HepG2 (cell line): ENCODE data around the gene CTF1. TPM values are rescaled to one million over a fixed set of nuclear protein-coding genes. Genes with fewer than 3 reads are reported as not detected.
A peak's percentile ranks its signal among the peaks of the same experiment; 100 is the strongest.

ENCODE experiments used
- DR1 ChIP-seq: sonication (generic); formaldehyde crosslinking; IDR thresholded peaks from 2 replicates; pipeline ENCODE4 v1.8.0; 2021; ENCODE audit warnings: mild to moderate bottlenecking, missing genetic modification reagents, inconsistent platforms
- EP300 ChIP-seq, 3 experiments: sonication (generic) in 1 of 3; formaldehyde crosslinking in 1 of 3; IDR thresholded peaks; 2 replicates each; pipeline versions ENCODE4 v1.5.1 to v1.6.1; 2011 to 2020; ENCODE audit warnings: low read depth in 2 of 3, low read length in 2 of 3, borderline replicate concordance in 1 of 3, improper control_type of control experiment in 1 of 3, mild to moderate bottlenecking in 1 of 3, missing genetic modification reagents in 1 of 3, moderate library complexity in 1 of 3
- FOXP1 ChIP-seq, 2 experiments: fragments of 450-650 bp in 1 of 2; IDR thresholded peaks; 2 replicates each; pipeline ENCODE4 v1.6.1; 2017 to 2018; ENCODE audit warnings: antibody characterized with exemption in 1 of 2
- HNRNPK ChIP-seq: fragments of 200-400 bp; formaldehyde crosslinking; IDR thresholded peaks from 2 replicates; pipeline ENCODE4 v1.6.1; 2018; ENCODE audit warnings: low read length, low read depth, moderate library complexity, mild to moderate bottlenecking; ENCODE audit not compliant: poor library complexity, severe bottlenecking
- MED1 ChIP-seq: sonication (generic); formaldehyde crosslinking; IDR thresholded peaks from 2 replicates; pipeline ENCODE4 v1.4.0; 2020; ENCODE audit warnings: missing genetic modification reagents
- NCOA1 ChIP-seq: sonication (generic); formaldehyde crosslinking; IDR thresholded peaks from 2 replicates; pipeline ENCODE4 v1.9.0; 2021; ENCODE audit warnings: missing genetic modification reagents
- PAF1 ChIP-seq: IDR thresholded peaks from 2 replicates; pipeline ENCODE4 v1.6.1; 2016; ENCODE audit warnings: missing genetic modification reagents, missing compliant biosample characterization
- RCOR2 ChIP-seq: IDR thresholded peaks from 2 replicates; pipeline ENCODE4 v1.6.1; 2016; ENCODE audit warnings: missing biosample characterization, missing genetic modification reagents
- SALL2 ChIP-seq: sonication (generic); formaldehyde crosslinking; IDR thresholded peaks from 2 replicates; pipeline ENCODE4 v1.8.1; 2023; ENCODE audit warnings: mild to moderate bottlenecking, missing genetic modification reagents, inconsistent platforms
- SIX1 ChIP-seq: sonication (generic); formaldehyde crosslinking; IDR thresholded peaks from 2 replicates; pipeline ENCODE4 v1.4.0; 2020; ENCODE audit warnings: missing genetic modification reagents, borderline replicate concordance
- TP53 ChIP-seq: sonication (generic); formaldehyde crosslinking; conservative IDR thresholded peaks from 2 replicates; pipeline ENCODE4 v1.4.0; 2020; ENCODE audit warnings: missing genetic modification reagents
- ZNF121 ChIP-seq: sonication (generic); formaldehyde crosslinking; IDR thresholded peaks from 2 replicates; pipeline ENCODE4 v1.5.0; 2020; ENCODE audit warnings: mild to moderate bottlenecking, missing genetic modification reagents
- ZNF124 ChIP-seq: sonication (generic); formaldehyde crosslinking; IDR thresholded peaks from 2 replicates; pipeline ENCODE4 v1.4.0; 2020; ENCODE audit warnings: missing genetic modification reagents
- ZNF3 ChIP-seq: IDR thresholded peaks from 2 replicates; pipeline ENCODE4 v1.7.0; 2017; ENCODE audit warnings: inconsistent platforms
- ZNF382 ChIP-seq: sonication (generic); formaldehyde crosslinking; IDR thresholded peaks from 2 replicates; pipeline ENCODE4 v1.5.0; 2020; ENCODE audit warnings: missing genetic modification reagents, mild to moderate bottlenecking, borderline replicate concordance
- ZNF460 ChIP-seq: sonication (generic); formaldehyde crosslinking; IDR thresholded peaks from 2 replicates; pipeline ENCODE4 v1.5.1; 2020; ENCODE audit warnings: missing genetic modification reagents, mild to moderate bottlenecking, borderline replicate concordance
- ZNF652 ChIP-seq: IDR thresholded peaks from 2 replicates; pipeline ENCODE4 v1.6.1; 2016; ENCODE audit warnings: low read depth, borderline replicate concordance
- polyA plus RNA-seq, 8 experiments: library from polyadenylated mRNA; depleted of rRNA in 3 of 8; stranded (reverse) in 7 of 8; unstranded in 1 of 8; fragments of >200 nt; fragmentation: Illumina TruSeq in 4 of 8; extraction: Trizol in 4 of 8; gene quantifications; 2 replicates each; pipeline versions ENCODE4 v1.2.1 to v1.2.3, GENCODE V29; 2011 to 2016; ENCODE audit warnings: low read depth in 4 of 8, missing spikeins in 1 of 8, mixed read lengths in 1 of 8; ENCODE audit not compliant: insufficient read depth in 1 of 8
- total RNA-seq, 5 experiments: library from RNA; depleted of rRNA; stranded (reverse); fragments of >200 nt; fragmentation: Illumina TruSeq; extraction: Trizol; gene quantifications; 2 replicates each; pipeline ENCODE4 v1.2.3, GENCODE V29; 2016; ENCODE audit warnings: low read depth in 1 of 5
- TF ChIP-seq, protein P1 (sequence below): sonication (generic); formaldehyde crosslinking; IDR thresholded peaks from 2 replicates; pipeline ENCODE4 v1.8.0; 2022; ENCODE audit warnings: mild to moderate bottlenecking, missing genetic modification reagents; ENCODE audit not compliant: insufficient replicate concordance
- TF ChIP-seq, protein P2 (sequence below): sonication (generic); formaldehyde crosslinking; IDR thresholded peaks from 2 replicates; pipeline ENCODE4 v1.8.1; 2023; ENCODE audit warnings: mild to moderate bottlenecking, missing genetic modification reagents
- TF ChIP-seq, protein P3 (sequence below): sonication (generic); formaldehyde crosslinking; IDR thresholded peaks from 2 replicates; pipeline ENCODE4 v1.8.0; 2022; ENCODE audit warnings: mild to moderate bottlenecking, missing genetic modification reagents
- TF ChIP-seq, protein P4 (sequence below): sonication (generic); formaldehyde crosslinking; IDR thresholded peaks from 2 replicates; pipeline ENCODE4 v1.9.0; 2021; ENCODE audit warnings: missing genetic modification reagents, mild to moderate bottlenecking, borderline replicate concordance
- TF ChIP-seq, protein P5 (sequence below): sonication (generic); formaldehyde crosslinking; IDR thresholded peaks from 2 replicates; pipeline ENCODE4 v1.4.0; 2020; ENCODE audit warnings: missing genetic modification reagents

CTF1 gene
- total and polyA plus RNA-seq, 2 of the 13 experiments (the other 11 are each of a cell fraction or from before 2014, with no cell fraction given) = 0.13 to 1.8 TPM

DNA sequence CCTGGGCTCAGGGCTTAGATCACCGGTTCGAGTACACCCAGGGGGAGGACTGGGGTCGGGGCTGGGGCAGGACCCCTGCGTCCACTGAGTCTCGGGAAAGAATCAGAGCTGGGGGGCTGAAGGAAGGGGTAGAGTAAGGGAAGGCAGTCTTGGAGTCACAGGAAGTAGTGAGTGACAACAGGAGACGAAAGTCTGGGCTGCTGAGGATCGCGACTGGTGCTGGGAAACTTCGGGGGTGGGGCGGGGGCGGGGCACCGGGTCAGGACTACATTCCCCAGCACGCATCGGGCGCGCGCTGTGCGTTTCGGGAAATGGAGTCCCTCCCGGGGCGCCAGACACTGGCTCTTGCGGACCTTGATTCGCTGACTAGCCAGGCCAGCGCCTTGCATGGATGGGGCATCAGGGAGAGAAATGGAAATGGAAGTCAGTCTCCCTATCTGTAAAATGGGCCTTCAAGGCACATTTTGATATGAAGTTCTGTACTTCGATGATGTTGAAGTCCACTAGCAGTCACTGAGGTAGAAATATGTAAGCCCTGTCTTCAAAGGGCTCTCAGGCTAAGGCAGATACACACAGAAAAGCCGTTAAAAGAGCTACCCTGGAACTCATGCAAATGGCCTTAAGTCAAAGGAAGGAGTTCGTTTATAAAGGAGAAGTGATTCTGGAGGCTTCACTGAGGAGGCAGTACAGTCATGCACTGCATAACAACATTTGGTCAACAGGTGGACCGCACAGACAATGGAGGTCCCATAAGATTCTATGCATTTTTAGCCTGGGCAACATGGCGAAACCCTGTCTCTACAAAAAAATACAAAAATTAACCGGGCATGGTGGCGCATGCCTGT is 697 bp downstream of the CTF1 start (continued):
- TF ChIP-seq, protein P1, sequence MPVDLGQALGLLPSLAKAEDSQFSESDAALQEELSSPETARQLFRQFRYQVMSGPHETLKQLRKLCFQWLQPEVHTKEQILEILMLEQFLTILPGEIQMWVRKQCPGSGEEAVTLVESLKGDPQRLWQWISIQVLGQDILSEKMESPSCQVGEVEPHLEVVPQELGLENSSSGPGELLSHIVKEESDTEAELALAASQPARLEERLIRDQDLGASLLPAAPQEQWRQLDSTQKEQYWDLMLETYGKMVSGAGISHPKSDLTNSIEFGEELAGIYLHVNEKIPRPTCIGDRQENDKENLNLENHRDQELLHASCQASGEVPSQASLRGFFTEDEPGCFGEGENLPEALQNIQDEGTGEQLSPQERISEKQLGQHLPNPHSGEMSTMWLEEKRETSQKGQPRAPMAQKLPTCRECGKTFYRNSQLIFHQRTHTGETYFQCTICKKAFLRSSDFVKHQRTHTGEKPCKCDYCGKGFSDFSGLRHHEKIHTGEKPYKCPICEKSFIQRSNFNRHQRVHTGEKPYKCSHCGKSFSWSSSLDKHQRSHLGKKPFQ (CRISPR knock-in tag) = no peak
- no peak for TF ChIP-seq TP53 (CRISPR knock-in tag)
- TF ChIP-seq, protein P2, sequence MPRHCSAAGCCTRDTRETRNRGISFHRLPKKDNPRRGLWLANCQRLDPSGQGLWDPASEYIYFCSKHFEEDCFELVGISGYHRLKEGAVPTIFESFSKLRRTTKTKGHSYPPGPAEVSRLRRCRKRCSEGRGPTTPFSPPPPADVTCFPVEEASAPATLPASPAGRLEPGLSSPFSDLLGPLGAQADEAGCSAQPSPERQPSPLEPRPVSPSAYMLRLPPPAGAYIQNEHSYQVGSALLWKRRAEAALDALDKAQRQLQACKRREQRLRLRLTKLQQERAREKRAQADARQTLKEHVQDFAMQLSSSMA (CRISPR knock-in tag) = no peak
- peak; percentile 36; the same call in 1 of the 2 replicates for TF ChIP-seq ZNF124 (CRISPR knock-in tag)
- peak; percentile 81 for TF ChIP-seq RCOR2 (CRISPR knock-in tag)
- TF ChIP-seq, protein P3, sequence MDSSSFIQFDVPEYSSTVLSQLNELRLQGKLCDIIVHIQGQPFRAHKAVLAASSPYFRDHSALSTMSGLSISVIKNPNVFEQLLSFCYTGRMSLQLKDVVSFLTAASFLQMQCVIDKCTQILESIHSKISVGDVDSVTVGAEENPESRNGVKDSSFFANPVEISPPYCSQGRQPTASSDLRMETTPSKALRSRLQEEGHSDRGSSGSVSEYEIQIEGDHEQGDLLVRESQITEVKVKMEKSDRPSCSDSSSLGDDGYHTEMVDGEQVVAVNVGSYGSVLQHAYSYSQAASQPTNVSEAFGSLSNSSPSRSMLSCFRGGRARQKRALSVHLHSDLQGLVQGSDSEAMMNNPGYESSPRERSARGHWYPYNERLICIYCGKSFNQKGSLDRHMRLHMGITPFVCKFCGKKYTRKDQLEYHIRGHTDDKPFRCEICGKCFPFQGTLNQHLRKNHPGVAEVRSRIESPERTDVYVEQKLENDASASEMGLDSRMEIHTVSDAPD = no peak
- no peak for TF ChIP-seq ZNF652
- no peak for TF ChIP-seq SIX1 (CRISPR knock-in tag)
- no peak; the same call in 1 of the 2 replicates for TF ChIP-seq MED1
- no peak for TF ChIP-seq ZNF460 (CRISPR knock-in tag)
- TF ChIP-seq NCOA1 (CRISPR knock-in tag) = no peak
- no peak for TF ChIP-seq HNRNPK
- no peak for TF ChIP-seq PAF1
- no peak; the same call in 1 of the 2 replicates for TF ChIP-seq ZNF121 (CRISPR knock-in tag)
- no peak for TF ChIP-seq ZNF382 (CRISPR knock-in tag)
- no peak; the same call in 1 of the 2 replicates for TF ChIP-seq SALL2 (CRISPR knock-in tag)
- no peak for TF ChIP-seq ZNF3
- TF ChIP-seq FOXP1 (IDR thresholded peaks at IDR 0.05) = no peak
- no peak for TF ChIP-seq FOXP1 (CRISPR knock-in tag; IDR thresholded peaks at IDR 0.05)
- TF ChIP-seq, protein P4, sequence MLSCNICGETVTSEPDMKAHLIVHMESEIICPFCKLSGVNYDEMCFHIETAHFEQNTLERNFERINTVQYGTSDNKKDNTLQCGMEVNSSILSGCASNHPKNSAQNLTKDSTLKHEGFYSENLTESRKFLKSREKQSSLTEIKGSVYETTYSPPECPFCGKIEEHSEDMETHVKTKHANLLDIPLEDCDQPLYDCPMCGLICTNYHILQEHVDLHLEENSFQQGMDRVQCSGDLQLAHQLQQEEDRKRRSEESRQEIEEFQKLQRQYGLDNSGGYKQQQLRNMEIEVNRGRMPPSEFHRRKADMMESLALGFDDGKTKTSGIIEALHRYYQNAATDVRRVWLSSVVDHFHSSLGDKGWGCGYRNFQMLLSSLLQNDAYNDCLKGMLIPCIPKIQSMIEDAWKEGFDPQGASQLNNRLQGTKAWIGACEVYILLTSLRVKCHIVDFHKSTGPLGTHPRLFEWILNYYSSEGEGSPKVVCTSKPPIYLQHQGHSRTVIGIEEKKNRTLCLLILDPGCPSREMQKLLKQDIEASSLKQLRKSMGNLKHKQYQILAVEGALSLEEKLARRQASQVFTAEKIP (CRISPR knock-in tag) = no peak
- TF ChIP-seq DR1 = no peak
- TF ChIP-seq, protein P5, sequence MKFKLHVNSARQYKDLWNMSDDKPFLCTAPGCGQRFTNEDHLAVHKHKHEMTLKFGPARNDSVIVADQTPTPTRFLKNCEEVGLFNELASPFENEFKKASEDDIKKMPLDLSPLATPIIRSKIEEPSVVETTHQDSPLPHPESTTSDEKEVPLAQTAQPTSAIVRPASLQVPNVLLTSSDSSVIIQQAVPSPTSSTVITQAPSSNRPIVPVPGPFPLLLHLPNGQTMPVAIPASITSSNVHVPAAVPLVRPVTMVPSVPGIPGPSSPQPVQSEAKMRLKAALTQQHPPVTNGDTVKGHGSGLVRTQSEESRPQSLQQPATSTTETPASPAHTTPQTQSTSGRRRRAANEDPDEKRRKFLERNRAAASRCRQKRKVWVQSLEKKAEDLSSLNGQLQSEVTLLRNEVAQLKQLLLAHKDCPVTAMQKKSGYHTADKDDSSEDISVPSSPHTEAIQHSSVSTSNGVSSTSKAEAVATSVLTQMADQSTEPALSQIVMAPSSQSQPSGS (CRISPR knock-in tag) = 0 out of 2 replicates have a peak, but pooled peaks have one; percentile 19
- TF ChIP-seq EP300 (IDR thresholded peaks at IDR 0.05; ENCODE audit: low read depth in 2 of 2, low read length in 2 of 2) = peak in 1 of 2 experiments; percentile 31; a peak in 1 of 4 replicates
- no peak; the same call in 1 of the 2 replicates for TF ChIP-seq EP300 (CRISPR knock-in tag; IDR thresholded peaks at IDR 0.05; ENCODE audit: borderline replicate concordance)
